ENCODE results near the gene SLC25A47.

Gene SLC25A47

GRCh38 chr14:100332797-100333196 lies 9.7 kb downstream of the SLC25A47 start:
- no peak overlapping the region for H3K27ac ChIP-seq
- no peak for TF ChIP-seq CTCF (IDR thresholded peaks at IDR 0.05)
- no peak for TF ChIP-seq ZFX (IDR thresholded peaks at IDR 0.05; ENCODE audit: borderline replicate concordance)

GRCh38 chr14:100333311-100333710 lies 10.2 kb downstream of the SLC25A47 start:
- no peak for TF ChIP-seq ZFX (IDR thresholded peaks at IDR 0.05; ENCODE audit: borderline replicate concordance)
- no peak for TF ChIP-seq CTCF (IDR thresholded peaks at IDR 0.05)
- H3K27ac ChIP-seq: no peak overlapping the region

DNA sequence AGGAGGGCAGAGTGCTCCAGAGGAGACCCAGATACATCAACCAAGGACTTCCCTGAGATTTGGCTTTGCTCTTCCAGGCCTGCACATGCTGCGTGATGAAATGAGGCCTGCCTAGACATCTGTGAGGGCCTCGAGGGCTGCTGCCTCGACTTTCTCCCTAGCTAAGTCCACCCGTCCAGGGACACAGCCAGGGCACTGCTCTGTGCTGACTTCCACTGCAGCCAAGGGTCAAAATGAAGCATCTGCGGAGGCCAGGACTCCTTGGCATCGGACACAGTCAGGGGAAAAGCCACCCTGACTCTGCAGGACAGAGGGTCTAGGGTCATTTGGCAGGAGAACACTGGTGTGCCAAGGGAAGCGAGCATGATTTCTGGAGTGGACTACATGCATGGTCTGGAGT lies 10.7 kb downstream of the SLC25A47 start:
- H3K27ac ChIP-seq: no peak overlapping the region
- TF ChIP-seq CTCF (IDR thresholded peaks at IDR 0.05): no peak
- no peak for TF ChIP-seq ZFX (IDR thresholded peaks at IDR 0.05; ENCODE audit: borderline replicate concordance)

DNA sequence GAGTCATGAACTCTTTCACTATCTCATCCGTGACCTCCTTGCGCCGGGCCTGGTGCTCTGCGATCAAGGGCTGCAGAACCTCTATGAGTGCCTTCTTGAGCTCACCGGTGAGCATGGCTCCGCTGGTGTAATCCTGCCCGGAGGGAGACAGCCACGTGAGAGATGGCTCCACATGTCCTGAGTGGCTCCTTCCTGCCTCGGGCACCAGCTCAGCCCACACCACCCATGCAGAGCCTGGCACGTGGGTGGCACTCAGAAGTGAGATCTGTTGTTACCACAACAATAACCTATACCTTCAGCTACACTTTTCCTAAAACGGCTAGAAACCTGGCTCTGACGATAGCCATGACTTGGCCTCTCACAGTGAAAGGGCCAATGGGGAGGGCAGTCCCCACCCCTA lies 11.8 kb downstream of the SLC25A47 start:
- H3K27ac ChIP-seq: no peak overlapping the region
- TF ChIP-seq ZFX (IDR thresholded peaks at IDR 0.05; ENCODE audit: borderline replicate concordance) (no peak), CTCF (IDR thresholded peaks at IDR 0.05) (no peak)

DNA sequence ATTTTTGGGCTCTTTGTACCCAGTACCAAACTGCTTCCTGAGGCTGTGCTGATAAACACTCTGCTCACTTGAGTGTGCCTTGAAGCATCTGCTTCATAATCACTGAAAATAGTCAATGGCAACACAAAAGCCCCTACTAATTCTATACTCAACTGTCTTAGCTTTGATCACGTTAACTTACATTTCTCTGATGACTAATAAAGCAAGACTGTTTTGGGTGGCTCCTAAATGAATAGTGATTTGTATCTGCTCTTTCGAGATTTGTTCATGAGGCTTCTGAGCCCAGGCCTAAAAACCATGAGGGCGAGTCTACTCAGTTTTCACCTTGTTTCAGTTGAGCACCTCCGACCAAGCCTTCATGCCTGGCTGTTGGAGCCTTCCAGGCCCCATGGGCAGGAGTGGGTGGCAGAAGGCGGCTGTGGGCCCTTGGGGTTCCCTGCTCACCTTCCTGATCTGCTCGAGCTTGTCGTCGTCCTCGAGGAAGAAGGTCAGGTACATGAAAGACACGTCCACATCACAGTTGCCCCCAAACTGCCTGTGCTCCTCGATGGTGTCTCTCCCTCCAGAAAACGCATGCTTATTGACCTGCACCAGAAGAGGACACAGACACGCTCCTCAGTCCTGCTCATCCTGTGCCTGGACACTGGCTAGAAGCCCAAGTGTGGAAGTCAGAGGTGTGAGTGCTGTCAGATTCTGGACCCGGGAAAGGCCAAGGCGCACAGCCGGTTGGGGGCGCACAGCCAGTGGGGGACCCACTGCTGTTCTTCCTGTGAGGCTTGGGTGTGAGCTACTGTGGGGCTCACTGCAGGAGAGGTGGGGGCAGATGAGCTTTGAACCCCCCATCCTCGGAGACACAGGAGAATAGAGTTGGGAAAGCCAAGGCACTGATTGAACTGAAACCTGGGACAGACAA lies 13.7 kb downstream of the SLC25A47 start:
- no peak overlapping the region for H3K27ac ChIP-seq
- no peak for TF ChIP-seq CTCF (IDR thresholded peaks at IDR 0.05)

- no peak overlapping the region for H3K27ac ChIP-seq
- TF ChIP-seq CTCF (IDR thresholded peaks at IDR 0.05): no peak
- no peak for TF ChIP-seq ZFX (IDR thresholded peaks at IDR 0.05; ENCODE audit: borderline replicate concordance)
These were observed 16.8 kb downstream of the SLC25A47 start for GRCh38 chr14:100339766-100340422.

- no peak overlapping the region for H3K27ac ChIP-seq
- TF ChIP-seq ZFX (IDR thresholded peaks at IDR 0.05; ENCODE audit: borderline replicate concordance): no peak
- TF ChIP-seq CTCF (IDR thresholded peaks at IDR 0.05): no peak
These were observed 17.3 kb downstream of the SLC25A47 start for GRCh38 chr14:100340423-100340813.
